ENCODE data around the gene MEAF6.

MEAF6 gene

DNA sequence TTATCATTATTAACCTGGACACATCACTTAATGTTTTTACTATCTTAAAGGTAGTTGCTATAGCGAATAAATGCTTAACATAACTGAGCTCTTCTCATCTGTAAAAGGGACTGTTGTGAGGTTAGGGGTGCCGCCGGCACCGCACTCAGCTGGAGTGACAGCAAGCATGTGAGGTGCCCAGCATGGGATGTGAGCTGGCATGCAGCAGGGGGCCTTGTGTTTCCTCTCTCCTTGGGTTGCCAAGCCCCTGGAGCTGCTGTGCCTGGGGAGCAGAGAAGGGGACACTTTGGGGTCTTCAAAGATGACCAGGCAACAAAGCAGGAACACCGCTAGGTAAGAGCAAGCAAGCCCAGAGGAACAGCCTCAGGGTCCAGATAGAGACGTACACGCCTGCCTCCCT is 42.3 kb downstream of the MEAF6 start:
- FAIRE-seq = no peak

DNA sequence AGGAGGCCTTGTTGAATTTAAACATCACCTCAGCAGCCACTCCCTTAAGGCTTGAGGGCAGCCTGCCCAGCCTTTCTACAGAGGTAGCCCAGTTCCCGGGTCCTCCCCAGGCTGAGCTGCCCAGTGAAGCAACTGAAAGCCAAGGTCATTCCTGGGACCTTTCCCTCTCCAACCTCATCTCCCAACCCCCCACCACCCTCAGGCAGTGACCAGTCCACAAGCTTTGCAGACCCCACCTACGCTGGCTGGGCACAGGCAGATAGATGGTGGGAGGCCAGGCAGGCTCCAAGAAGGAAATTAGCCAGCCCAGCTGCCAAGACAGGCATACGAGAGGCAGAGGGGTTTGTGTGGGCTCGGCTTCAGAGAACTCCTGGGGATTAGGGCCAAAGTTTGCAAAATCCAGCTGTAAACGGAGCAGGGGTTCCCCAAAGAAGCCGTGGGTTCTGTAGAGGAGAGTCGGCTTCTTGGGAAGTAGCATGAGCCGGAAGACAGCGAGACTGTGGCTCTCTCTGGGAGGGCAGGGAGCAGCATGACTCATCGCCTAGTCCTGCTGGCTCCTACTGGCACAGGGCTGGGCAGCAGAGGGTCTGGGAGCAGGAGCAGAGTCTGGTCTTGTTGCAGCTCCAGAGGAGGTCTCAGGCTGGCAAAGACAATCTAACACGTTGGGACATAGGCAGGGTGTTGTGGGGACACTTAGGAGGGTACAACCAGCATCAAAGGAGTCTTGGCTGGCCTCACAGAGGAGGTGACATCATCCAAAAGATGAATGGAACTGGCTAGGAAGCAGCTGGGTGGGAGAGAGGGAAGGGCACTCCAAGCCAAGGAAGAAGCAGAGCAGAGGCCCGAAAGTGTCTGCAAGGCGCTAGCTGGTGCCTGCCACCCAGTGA is 43.0 kb downstream of the MEAF6 start:
- no peak for FAIRE-seq

- FAIRE-seq = no peak
Observed at GRCh38 chr1:37469386-37469785, 45.2 kb downstream of the MEAF6 start.

DNA sequence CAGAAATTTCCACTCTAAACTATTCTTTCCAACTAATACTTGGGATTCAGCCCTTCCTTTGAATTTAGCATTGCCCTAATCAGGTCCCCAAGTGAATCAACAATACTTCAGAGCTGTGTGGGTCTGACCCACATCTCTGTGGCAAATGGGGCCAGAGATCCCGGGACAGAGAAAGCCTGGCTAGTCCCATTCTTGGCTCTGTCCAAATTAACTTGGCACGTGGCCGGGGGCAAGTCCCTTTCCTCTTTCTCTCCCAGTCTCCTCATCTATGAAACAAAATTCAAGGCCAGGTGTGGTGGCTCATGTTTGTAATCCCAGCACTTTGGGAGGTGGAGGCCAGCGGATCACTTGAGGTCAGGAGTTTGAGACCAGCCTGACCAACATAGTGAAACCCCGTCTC is 46.5 kb downstream of the MEAF6 start:
- FAIRE-seq = no peak

- no peak for FAIRE-seq
Observed at GRCh38 chr1:37465593-37466517, 48.7 kb downstream of the MEAF6 start.

DNA sequence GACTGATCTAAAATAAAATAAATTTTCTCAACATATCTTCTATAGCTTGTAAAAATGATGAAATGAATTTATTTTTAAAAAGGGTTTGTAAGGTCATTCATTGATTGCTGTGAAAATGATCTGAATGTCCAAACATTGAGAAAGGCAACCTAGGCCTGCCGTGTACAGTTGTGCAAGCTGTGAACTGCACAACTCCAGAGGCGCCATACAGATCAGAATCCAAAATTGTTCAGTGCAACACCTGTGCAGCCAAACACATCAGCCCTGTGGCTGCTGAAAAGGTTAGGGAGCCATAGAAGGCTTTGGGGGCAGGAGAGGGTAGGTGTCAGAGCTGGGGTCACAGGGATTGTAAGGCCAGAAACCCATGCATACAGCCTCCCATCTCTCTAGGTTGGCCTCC is 50.1 kb downstream of the MEAF6 start:
- FAIRE-seq = no peak

- FAIRE-seq = no peak
Observed at GRCh38 chr1:37461698-37462436, 52.7 kb downstream of the MEAF6 start.

DNA sequence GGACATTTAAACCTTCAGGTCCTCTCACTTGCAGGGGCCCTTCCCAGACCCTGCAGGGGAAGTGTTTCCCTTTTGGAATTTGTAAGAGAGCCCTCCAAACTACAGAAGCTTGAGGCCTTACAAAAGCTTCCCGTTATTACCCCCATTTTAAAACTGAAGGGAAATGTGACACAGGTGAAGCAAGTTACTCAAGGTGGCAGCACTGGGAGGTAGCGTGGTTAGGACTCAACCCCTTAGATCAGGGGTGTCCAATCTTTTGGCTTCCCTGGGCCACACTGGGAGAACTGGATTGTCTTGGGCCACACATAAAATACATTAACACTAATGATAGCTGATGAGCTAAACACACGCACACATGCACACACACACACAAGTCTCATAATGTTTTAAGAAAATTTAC is 56.0 kb downstream of the MEAF6 start:
- FAIRE-seq = no peak

DNA sequence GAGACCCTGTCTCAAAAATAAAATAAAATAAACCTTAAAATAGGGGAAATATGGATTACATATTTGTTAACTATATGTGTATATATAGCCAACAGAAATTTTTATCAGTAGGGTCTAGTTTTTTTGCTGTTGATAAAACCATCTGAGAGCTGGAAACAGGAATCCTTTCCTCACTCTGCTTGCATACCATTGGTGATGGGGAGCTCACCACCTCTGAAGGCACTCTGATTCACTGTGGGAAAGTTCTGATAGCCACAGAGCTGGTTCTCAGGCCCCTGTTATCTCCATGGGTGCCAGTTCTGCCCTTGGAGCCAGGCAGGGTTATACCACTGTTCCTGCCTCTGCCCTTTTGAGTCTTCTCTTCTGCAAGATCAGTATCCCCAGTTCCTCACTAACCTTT is 58.0 kb downstream of the MEAF6 start:
- FAIRE-seq = no peak

- FAIRE-seq = no peak
Observed at GRCh38 chr1:37455516-37455915, 59.0 kb downstream of the MEAF6 start.

GRCh38 chr1:37453647-37454046 is 60.9 kb downstream of the MEAF6 start:
- FAIRE-seq = no peak

- no peak for FAIRE-seq
Observed at GRCh38 chr1:37452416-37452815, 62.1 kb downstream of the MEAF6 start.

DNA sequence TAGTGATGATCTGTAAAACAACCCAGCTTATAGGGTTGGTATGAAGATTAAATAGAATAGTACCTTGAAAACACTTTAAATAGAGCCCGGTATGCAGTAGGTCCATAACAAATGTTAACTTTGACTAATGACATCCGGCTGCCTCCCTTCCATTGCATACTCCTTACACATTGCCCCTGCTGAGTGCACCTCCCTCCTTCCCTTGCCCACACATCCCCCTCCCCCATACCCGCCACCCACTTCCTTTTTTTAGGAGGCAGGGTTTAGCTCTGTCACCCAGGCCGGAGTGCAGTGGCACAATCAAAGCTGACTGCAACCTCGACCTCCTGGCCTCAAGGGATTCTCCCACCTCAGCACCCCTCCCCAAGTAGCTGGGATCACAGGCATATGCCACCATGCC is 64.6 kb downstream of the MEAF6 start:
- FAIRE-seq = no peak

GRCh38 chr1:37448691-37449417 is 65.7 kb downstream of the MEAF6 start:
- FAIRE-seq = no peak

DNA sequence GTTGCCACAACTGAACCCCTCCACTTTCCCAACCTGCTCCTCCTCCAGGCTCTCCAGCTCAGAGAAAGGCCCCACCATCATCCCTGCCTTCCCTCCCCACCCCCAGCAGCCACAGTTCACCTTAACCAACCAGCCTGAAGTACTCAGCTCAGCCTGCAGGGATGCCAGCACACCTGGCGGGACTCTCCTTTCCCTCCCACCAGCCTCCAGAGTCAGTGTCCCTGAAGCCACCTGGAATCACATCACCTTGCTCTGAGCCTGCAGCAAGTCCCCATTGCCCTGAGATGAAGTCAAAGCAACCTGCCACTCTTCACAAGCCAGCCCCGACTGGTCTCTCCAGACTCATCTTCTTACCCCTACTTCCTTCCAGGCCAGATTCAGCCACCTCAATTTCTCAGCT is 66.4 kb downstream of the MEAF6 start:
- FAIRE-seq = no peak

- FAIRE-seq = no peak
Observed at GRCh38 chr1:37446874-37447273, 67.7 kb downstream of the MEAF6 start.

- FAIRE-seq = no peak
Observed at GRCh38 chr1:37442644-37443043, 71.9 kb downstream of the MEAF6 start.
